ENCODE measurements around the gene MAPKAPK2.

- TF ChIP-seq, protein P1, sequence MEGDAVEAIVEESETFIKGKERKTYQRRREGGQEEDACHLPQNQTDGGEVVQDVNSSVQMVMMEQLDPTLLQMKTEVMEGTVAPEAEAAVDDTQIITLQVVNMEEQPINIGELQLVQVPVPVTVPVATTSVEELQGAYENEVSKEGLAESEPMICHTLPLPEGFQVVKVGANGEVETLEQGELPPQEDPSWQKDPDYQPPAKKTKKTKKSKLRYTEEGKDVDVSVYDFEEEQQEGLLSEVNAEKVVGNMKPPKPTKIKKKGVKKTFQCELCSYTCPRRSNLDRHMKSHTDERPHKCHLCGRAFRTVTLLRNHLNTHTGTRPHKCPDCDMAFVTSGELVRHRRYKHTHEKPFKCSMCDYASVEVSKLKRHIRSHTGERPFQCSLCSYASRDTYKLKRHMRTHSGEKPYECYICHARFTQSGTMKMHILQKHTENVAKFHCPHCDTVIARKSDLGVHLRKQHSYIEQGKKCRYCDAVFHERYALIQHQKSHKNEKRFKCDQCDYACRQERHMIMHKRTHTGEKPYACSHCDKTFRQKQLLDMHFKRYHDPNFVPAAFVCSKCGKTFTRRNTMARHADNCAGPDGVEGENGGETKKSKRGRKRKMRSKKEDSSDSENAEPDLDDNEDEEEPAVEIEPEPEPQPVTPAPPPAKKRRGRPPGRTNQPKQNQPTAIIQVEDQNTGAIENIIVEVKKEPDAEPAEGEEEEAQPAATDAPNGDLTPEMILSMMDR (IDR thresholded peaks at IDR 0.05; ENCODE audit: poor library complexity, severe bottlenecking) = no peak
- no peak for TF ChIP-seq POLR2AphosphoS5 (IDR thresholded peaks at IDR 0.05)
- no peak for TF ChIP-seq TAF1 (IDR thresholded peaks at IDR 0.05; ENCODE audit: low read depth)
- TF ChIP-seq RAD21 (conservative IDR thresholded peaks at IDR 0.05) = no peak
- TF ChIP-seq MXI1 (conservative IDR thresholded peaks at IDR 0.05; ENCODE audit: poor library complexity, severe bottlenecking) = no peak
- no peak for TF ChIP-seq EZH2 (IDR thresholded peaks at IDR 0.05; ENCODE audit: borderline replicate concordance, insufficient read depth, low read length, poor library complexity, severe bottlenecking)
Measured at GRCh38 chr1:206742719-206743383, 58.1 kb downstream of the MAPKAPK2 start.
